ENCODE data around the gene FUCA2.
"Not testable (repeated sequence)": the region's sequence is repeated elsewhere in the genome, so short reads cannot be mapped to it uniquely, and the experiment has no call there.

The FUCA2 gene

GRCh38 chr6:143535189-143535614 lies 23.7 kb upstream of the FUCA2 start:
- DNase-seq: no peak

DNA sequence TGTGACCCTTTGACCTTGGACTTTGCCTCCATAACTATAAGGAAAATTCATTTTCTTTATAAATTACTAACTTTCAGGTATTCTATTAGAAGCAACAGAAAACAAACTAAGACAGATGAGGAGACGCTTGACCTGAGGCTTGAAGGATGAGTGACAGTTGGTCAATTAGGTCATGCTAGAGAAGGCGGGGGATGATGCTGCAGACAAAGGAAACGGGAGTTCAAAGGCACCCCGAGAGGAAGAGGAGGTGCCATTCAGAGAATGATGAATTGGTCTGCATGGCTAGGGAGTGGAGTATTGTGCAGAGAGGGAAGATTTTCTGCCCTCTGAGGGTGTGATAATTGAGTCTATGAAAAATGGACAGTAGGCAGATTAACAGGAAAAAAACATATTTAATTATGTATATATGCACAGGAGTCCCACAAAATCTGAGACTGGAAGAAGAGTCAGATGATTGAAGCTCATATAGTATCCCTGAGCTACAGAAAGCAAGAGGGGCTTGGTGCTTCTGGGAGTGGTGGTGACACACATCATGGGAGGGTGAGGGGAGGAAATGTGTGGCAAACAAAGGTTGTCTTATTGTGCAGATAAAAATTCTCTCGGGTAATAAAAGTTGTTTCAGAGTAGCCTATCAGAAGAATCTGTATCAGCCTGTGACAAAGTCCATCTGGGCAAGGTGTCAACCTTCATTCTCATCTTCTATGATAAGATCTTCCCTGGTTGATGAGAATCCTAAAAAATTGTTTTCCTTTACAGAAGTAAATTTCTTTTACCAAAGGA lies 20.4 kb upstream of the FUCA2 start:
- no peak for DNase-seq

DNA sequence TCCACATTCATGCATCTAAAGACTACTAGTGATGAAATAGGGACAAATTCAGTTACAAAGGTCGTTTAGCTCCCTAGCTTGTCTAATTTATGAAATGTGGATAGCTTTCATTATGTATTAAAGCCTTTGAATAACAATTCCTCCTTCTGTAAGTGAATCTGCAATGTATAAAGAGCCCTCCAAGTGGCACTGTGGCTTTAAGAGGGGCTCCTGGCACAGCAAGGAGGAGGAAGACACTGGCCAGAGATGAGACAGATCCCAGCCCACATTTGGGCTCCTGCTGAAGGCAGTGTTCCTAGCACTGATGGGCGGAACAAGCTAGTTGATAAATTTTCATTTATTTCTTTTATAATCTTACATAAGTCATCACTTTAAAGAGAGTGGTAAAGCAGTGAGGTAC lies 17.6 kb upstream of the FUCA2 start:
- DNase-seq: no peak

- DNase-seq: no peak
Measured at GRCh38 chr6:143528164-143528811, 16.8 kb upstream of the FUCA2 start.

- no peak for DNase-seq
Measured at GRCh38 chr6:143527677-143528076, 16.2 kb upstream of the FUCA2 start.

- DNase-seq: no peak
Measured at GRCh38 chr6:143525356-143525755, 13.8 kb upstream of the FUCA2 start.

GRCh38 chr6:143522039-143522600 lies 10.6 kb upstream of the FUCA2 start:
- DNase-seq: no peak

DNA sequence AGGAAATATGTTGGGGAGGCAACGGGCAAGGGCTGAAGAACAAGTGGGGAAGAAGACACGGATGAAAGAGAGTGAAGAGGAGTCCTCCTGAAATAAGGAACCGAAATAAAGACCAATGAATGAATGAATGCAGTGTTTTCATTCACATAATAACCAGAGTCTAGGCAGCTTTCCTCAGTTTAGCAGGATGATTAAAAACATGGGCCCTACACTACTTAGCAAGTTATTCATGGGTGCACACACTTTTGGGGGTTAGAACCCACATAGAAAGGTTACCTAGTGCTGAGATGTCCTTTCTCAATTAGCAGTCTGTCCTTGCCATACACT lies 5.9 kb upstream of the FUCA2 start:
- no peak for DNase-seq

GRCh38 chr6:143516690-143517446 lies 5.3 kb upstream of the FUCA2 start:
- DNase-seq: no peak

GRCh38 chr6:143515766-143516355 lies 4.3 kb upstream of the FUCA2 start:
- no peak for DNase-seq

- no peak for DNase-seq
Measured at GRCh38 chr6:143515061-143515760, 3.7 kb upstream of the FUCA2 start.

DNA sequence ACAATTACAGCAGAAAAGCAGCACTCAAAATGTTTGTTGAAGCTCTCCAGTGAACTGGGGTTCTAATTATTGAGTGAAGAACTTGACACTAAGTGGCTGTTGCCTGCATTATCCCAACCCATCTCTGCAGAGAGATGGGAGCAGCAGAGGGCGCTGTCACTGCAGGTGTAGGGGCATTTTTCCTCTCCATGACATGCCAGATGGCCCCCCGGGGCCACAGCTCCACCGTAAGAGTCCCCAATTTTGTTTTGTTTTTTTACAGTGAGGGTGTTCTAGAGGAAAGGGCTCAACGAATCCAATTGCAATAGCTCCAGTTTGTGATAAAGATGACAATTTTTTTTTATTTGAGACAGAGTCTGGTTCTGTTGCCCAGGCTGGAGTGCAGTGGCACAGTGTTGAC lies 1.9 kb upstream of the FUCA2 start:
- DNase-seq: peak; percentile 31

DNA sequence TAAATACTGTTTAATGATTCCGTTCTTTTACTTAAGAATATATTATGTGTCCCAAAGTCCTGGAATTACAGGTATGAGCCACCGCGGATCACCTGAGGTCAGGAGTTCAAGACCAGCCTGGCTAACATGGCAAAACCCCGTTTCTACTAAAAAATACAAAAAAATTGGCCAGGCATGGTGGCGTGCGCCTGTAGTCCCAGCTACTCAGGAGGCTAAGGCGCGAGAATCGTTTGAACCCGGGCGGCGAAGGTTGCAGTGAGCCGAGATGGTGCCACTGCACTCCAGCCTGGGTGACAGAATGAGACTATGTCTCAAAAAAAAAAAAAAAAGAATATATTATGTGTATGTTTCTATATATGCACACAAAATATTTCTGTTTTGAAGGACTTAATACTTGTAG lies 1.2 kb downstream of the FUCA2 start:
- DNase-seq: not testable (repeated sequence)

GRCh38 chr6:143507358-143508145 lies 4.0 kb downstream of the FUCA2 start:
- no peak for DNase-seq

- DNase-seq: no peak
Measured at GRCh38 chr6:143506620-143507019, 4.9 kb downstream of the FUCA2 start.

DNA sequence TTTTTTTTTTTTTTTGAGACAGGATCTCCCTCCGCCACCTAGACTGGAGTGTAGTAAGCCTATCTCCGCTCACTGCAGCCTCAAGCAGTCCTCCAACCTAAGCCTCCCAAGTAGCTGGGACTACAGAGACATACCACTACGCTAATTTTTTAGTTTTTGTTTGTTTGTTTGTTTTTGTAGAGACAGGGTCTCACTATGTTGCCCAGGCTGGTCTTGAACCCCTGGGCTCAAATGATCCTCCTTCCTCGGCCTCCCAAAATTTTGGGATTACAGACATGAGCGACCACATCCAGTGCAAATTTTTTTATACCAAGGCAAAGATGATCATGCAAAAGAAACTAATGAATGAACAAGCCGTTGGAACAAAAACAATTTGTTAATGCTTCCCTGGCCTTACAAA lies 5.3 kb downstream of the FUCA2 start:
- DNase-seq: no peak

DNA sequence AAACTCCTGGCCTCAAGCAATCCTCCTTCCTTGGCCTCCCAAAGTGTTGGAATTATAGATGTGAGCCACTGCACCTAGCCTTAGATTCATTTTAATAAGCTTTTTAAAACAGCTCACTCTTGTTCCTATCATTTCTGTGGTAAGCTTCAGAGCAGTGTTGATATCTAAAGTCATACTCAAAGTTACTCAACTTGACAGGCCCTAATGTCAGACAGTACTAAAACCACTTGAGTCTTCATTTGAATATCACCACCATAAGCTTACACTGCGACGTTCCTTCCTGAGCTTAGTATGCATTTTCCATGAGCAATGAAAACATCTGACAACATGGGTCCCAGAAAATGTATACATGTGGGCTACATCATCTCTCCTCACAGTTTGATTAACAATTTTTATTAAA lies 6.0 kb downstream of the FUCA2 start:
- no peak for DNase-seq

- DNase-seq: no peak
Measured at GRCh38 chr6:143505111-143505510, 6.4 kb downstream of the FUCA2 start.

GRCh38 chr6:143504369-143504768 lies 7.2 kb downstream of the FUCA2 start:
- DNase-seq: no peak

- no peak for DNase-seq
Measured at GRCh38 chr6:143501851-143502250, 9.7 kb downstream of the FUCA2 start.

DNA sequence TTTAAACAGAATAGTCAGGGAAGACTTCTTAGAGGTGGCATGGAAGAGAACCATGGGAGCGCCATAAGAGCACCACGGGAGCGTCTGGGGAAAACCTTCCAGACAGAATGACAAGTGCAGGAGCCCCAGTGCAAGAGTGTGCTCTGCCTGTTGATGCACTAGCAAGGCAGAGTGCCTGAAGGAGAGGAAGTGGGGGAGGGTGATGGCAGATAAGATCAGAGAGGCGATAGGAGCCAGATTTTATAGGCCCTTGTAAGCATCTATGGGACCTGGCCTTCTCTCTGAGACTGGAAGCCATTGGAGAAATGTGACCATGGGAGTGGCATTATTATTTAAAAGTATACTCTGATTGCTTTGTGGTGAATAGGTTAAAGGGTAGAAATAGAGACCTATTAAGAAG lies 13.1 kb downstream of the FUCA2 start:
- DNase-seq: no peak

DNA sequence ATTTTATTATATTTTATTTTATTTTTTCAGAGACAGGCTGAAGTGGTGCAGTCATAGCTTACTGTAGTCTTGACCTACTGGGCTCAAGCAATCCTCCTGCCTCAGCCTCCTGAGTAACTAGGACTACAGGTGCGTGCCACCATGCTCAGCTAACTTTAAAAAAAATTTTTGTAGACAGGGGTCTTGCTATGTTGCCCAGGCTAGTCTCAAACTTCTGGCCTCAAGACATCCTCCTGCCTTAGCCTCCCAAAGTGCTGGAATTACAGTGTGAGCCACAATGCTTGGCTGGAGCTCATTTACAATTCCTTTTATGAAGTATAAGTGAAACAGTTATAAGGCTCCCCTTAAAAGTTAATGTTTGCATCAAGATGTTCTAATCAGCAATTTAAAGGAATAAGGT lies 14.5 kb downstream of the FUCA2 start:
- no peak for DNase-seq

Measured in stimulated activated CD4-positive, alpha-beta T cell treated with anti-CD3 and anti-CD28 coated beads, Interleukin-1b, Interleukin-23, amount 100 ng/mL, for 48 hours (primary cell).